Skeletal muscle tissue (tissue), 4 donors: Measurements from ENCODE around the gene ABCC10. TPM values are rescaled to one million over a fixed set of nuclear protein-coding genes. Genes with fewer than 3 reads are reported as not detected.
"Not testable (repeated sequence)": the region's sequence is repeated elsewhere in the genome, so short reads cannot be mapped to it uniquely, and the experiment has no call there.

Experiments
- H3K27ac ChIP-seq: one replicate; pipeline ENCODE4 v1.7.0; 2013; ENCODE audit warnings: mild to moderate bottlenecking, low read depth, low read length, inconsistent platforms
- H3K27me3 ChIP-seq, 3 donors: one replicate each; pipeline ENCODE4 v1.7.0; 2013; ENCODE audit warnings: low read length in 3 of 3; ENCODE audit not compliant: control insufficient read depth in 3 of 3, insufficient read depth in 3 of 3
- H3K36me3 ChIP-seq, 3 donors: one replicate each; pipeline ENCODE4 v1.7.0; 2013; ENCODE audit warnings: low read length in 3 of 3; ENCODE audit not compliant: control insufficient read depth in 3 of 3, insufficient read depth in 3 of 3
- H3K4me1 ChIP-seq, 3 donors: one replicate each; pipeline ENCODE4 v1.7.0; 2013; ENCODE audit warnings: low read length in 3 of 3, mild to moderate bottlenecking in 3 of 3; ENCODE audit not compliant: control insufficient read depth in 3 of 3, insufficient read depth in 3 of 3
- H3K4me3 ChIP-seq, 3 donors: one replicate each; pipeline ENCODE4 v1.7.0; 2013; ENCODE audit warnings: low read length in 3 of 3
- H3K9ac ChIP-seq, 3 donors: one replicate each; pipeline ENCODE4 v1.7.0; 2013; ENCODE audit warnings: low read length in 3 of 3, mild to moderate bottlenecking in 3 of 3, moderate library complexity in 2 of 3, low read depth in 1 of 3
- H3K9me3 ChIP-seq, 3 donors: one replicate each; pipeline ENCODE4 v1.7.0; 2013; ENCODE audit warnings: low read length in 3 of 3; ENCODE audit not compliant: control insufficient read depth in 3 of 3
- total RNA-seq: library from RNA; depleted of rRNA; stranded (reverse); fragments of >200 nt; gene quantifications from one replicate; pipeline ENCODE4 v1.2.3, GENCODE V29; 2014
- donor health status: Osteomylitis.

Gene ABCC10
- total RNA-seq, 1 donor from 2014 or later = 8.9 TPM

DNA sequence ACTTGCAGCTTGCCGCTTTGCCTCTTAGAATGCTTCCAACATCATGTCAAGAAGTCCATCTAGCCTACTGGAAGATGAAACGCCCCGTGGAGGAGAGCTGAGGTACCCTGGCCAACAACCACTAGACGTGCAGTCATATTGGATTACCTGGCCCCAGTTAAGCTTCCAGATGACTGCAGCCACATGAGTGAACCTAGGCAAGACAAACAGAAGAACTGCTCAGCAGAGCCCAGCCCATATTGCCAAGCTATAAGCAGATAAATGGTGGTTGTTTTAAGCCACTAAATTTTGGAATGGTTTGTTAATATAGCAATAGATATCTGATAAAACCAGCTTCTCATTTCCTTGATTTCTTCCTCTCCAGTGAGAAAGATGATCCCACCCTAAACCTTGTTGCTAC is 32.7 kb downstream of the ABCC10 start:
- Histone ChIP-seq H3K4me3 (no peak overlapping the region), H3K36me3 (no peaks in the 10 kb centered on the region), H3K4me1 (peaks cover 3 to 4% (median 4%) of the 10 kb centered on the region in 3 donors), H3K27me3 (peaks cover 24 to 27% (median 26%) of the 10 kb centered on the region in 3 donors), H3K27ac (no peak overlapping the region), H3K9ac (no peak overlapping the region), H3K9me3 (no peaks in the 10 kb centered on the region)

DNA sequence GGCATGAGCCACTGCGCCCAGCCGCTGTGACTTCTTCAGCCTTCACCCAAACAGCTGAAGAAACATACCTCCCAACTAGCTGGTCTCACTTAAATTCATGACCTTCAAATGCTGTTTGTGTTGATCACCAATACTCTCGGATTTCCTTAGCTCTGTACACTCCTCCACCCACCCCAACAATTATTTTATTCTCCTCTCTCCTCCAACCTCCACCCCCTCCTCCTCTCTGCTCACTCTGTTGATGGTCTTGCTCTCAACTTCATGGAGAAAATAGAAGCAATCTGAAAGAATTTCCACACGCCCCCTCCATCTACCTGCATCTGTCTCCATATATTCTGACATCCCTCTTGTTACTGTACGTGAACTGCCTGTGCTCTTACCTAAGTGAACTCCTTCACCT is 34.6 kb downstream of the ABCC10 start:
- H3K4me1 ChIP-seq = no peaks in the 10 kb centered on the region
- H3K27ac ChIP-seq = no peak overlapping the region
- H3K27me3 ChIP-seq = peaks cover 14 to 15% (median 15%) of the 10 kb centered on the region in 3 donors
- no peaks in the 10 kb centered on the region for H3K9me3 ChIP-seq
- H3K9ac ChIP-seq = no peak overlapping the region
- no peaks in the 10 kb centered on the region for H3K36me3 ChIP-seq
- no peak overlapping the region for H3K4me3 ChIP-seq

DNA sequence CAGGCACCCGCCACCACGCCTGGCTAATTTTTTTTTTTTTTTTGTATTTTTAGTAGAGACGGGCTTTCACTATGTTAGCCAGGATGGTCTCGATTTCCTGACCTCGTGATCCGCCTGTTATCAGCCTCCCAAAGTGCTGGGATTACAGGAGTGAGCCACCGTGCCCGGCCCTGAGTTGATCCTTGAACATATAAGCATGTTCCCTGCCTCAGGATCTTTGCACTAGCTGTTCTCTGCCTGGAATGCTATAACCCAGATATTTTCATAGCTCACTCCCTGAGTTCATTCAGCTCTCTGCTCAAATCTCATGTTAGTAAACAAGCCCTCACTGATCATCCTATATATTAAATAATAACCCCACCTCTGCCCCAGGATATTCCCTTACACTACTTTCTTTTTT is 37.0 kb downstream of the ABCC10 start:
- Histone ChIP-seq H3K4me3 (no peak overlapping the region), H3K4me1 (no peaks in the 10 kb centered on the region), H3K36me3 (no peaks in the 10 kb centered on the region), H3K27me3 (peaks cover 11 to 21% (median 12%) of the 10 kb centered on the region in 3 donors), H3K27ac (no peak overlapping the region), H3K9ac (no peak overlapping the region), H3K9me3 (no peaks in the 10 kb centered on the region)

DNA sequence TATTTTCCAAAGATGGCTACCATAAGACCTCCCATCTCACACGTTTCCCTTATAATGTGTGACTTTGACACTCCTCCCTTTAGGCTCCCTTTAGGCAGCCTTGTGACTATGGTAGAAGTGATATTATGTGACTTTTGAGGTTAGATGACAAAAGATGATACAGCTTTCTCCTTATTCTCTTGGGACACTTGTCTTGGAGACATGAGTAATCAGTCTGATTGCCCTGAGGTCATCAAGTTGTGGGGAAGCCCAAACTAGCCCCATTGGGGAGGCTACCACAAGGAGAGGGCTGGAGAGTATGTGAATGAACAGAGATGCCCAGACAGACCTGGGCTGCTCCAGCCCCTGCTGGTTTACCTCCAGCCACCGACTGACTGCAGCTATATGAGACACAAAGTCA is 38.6 kb downstream of the ABCC10 start:
- Histone ChIP-seq H3K4me1 (no peaks in the 10 kb centered on the region), H3K27me3 (peaks cover 8 to 16% (median 12%) of the 10 kb centered on the region in 3 donors), H3K36me3 (no peaks in the 10 kb centered on the region), H3K4me3 (no peak overlapping the region), H3K9ac (no peak overlapping the region), H3K9me3 (no peaks in the 10 kb centered on the region), H3K27ac (no peak overlapping the region)

DNA sequence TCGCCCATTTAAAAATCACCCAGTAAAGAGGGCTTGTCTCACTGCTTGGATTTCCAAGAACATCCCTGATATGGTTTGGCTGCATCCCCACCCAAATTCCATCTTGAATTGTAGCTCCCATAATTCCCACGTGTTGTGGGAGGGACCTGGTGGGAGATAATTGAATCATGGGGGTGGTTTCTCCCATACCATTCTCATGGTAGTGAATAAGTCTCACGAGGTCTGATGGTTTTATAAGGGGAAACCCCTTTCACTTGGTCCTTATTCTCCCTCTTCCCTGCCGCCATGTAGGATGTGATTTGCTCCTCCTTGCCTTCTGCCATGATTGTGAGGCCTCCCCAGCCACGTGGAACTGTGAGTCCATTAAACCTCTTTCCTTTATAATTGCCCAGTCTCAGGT is 39.9 kb downstream of the ABCC10 start:
- not testable (repeated sequence) for H3K36me3 ChIP-seq, H3K4me1 ChIP-seq, H3K27ac ChIP-seq, H3K9ac ChIP-seq, H3K4me3 ChIP-seq, H3K9me3 ChIP-seq
- H3K27me3 ChIP-seq = peaks cover 5 to 16% (median 8%) of the 10 kb centered on the region in 3 donors

DNA sequence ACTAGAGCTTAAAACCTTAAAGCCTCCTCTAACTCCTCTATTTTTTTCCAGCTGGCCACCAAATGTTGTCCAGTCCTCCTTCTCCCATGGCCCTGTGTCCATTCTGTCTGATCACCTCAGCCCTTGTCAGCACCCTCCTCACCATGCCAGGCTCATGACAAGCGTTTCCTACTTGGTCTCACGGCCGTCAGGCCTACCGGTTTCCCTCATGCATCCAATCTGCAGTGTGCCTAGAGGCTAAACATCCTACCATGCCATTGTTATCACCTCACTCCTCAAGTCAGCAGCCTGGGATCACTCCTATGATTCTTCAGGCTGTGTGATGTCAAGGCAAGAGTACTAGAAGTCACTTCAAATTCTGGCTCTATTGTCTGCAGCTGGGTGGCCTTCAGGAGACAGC is 40.4 kb downstream of the ABCC10 start:
- Histone ChIP-seq H3K36me3 (no peaks in the 10 kb centered on the region), H3K27me3 (peaks cover 0 to 13% (median 8%) of the 10 kb centered on the region in 3 donors), H3K9ac (no peak overlapping the region), H3K4me3 (no peak overlapping the region), H3K9me3 (no peaks in the 10 kb centered on the region), H3K4me1 (no peaks in the 10 kb centered on the region), H3K27ac (no peak overlapping the region)

DNA sequence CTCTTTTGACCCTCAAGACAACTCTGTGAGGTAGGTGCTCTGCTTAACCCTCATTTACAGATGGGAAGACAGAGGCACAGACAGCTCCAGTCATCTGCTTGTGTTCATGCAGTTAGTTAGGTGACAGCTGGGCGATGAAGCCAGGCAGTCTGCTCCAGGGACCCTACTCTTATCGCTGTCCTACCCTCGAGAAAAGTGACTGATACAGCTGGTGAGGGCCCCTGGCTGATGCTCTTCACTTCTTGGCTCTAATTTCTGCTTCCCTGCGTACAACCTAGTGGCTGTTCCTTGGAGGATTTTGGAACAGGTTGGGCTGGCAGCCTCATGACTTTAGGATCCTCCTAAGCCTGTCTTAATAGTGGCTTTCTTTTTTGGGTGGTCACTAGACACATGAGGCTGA is 40.9 kb downstream of the ABCC10 start:
- Histone ChIP-seq H3K4me3 (no peak overlapping the region), H3K4me1 (no peaks in the 10 kb centered on the region), H3K9ac (no peak overlapping the region), H3K27me3 (peaks cover 0 to 12% (median 6%) of the 10 kb centered on the region in 3 donors), H3K36me3 (no peaks in the 10 kb centered on the region), H3K27ac (no peak overlapping the region), H3K9me3 (no peaks in the 10 kb centered on the region)

DNA sequence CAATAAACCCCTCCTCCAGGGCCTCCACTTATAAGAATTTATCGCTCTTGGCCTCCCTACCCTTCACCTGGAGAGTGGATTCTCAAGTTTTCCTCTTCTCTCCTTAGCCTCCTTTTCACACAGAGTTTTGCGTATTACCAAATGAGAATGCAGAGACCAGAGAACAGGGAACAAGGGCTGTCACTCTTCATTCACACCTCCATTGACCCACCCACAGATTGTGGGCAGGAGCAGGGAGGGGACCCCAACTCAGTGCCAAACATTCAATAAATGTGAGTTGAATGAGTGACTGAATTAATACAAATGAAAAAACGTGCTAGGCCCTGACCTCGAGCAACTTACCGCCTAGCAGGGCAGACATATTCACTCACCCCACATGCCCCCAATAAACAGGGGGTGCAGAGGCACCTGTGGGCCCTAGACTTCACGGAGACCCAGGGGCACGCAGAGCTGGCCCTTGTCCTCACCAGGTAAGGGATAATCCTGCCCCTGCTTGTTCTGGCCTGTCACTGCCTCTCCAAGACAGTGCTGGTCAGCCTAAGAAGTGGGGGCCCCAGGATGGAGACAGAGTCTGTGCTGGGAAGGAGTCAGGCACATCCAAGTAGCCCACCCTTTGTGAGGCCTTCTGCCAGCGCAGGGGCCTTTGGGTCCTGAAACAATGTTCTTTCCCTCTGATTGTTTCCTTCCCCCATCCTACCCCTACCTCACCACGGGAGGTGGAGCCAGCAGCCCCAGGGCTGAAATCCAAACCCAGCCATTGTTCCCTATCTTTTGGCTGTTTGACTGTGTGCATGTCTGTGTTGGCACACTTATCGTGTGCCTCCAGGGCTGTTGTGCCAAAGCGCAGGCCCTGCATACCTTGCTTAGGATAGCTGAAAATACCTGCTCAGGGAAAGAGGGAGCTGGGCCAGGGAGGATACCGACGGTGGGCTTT is 41.7 kb downstream of the ABCC10 start:
- Histone ChIP-seq H3K27ac (no peak overlapping the region), H3K9ac (no peak overlapping the region), H3K4me1 (no peaks in the 10 kb centered on the region), H3K4me3 (no peak overlapping the region), H3K9me3 (no peaks in the 10 kb centered on the region), H3K36me3 (no peaks in the 10 kb centered on the region), H3K27me3 (peaks cover 0 to 12% (median 3%) of the 10 kb centered on the region in 3 donors)

DNA sequence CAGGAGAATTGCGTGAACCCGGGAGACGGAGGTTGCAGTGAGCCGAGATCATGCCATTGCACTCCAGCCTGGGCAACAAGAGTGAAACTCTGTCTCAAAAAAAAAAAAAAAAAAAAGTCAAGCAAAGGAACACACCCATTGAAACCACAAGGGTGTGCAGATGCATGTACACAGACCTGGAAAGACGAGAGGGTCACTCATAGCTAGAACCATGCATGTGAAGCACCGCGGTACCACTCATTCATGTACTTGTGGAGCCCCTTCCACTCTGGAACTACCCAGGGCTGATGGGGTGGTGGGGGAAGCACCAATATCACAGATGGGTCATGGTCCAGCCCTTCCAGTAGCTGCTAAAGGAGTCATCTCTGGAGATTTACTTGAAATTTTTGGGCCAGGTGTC is 42.6 kb downstream of the ABCC10 start:
- H3K9me3 ChIP-seq = no peaks in the 10 kb centered on the region
- H3K27me3 ChIP-seq = peaks cover 0 to 12% (median 3%) of the 10 kb centered on the region in 3 donors
- no peak overlapping the region for H3K27ac ChIP-seq
- H3K4me3 ChIP-seq = no peak overlapping the region
- no peaks in the 10 kb centered on the region for H3K4me1 ChIP-seq
- no peaks in the 10 kb centered on the region for H3K36me3 ChIP-seq
- H3K9ac ChIP-seq = no peak overlapping the region

DNA sequence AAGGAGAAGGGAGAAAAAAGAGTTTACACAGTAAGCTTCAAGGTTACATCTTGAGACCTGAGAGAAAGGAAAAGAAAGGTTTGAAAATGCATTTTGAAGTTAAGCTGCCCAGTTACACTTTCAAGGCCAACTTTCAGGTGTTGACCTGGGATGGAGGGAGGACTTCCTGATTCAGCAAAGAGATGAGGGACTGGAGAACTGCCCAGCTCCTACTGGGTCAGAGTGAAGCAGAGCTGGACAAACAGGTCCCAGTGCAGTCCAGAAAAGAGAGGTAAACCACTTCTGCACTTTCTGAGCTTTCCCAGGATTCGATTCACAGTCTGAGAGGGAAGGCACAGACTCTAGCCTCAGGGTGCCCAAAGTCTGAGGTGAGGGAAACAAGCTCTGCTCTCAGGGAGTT is 44.1 kb downstream of the ABCC10 start:
- Histone ChIP-seq H3K27me3 (peaks cover 0 to 7% (median 3%) of the 10 kb centered on the region in 3 donors), H3K36me3 (no peaks in the 10 kb centered on the region), H3K9ac (no peak overlapping the region), H3K9me3 (no peaks in the 10 kb centered on the region), H3K4me1 (no peaks in the 10 kb centered on the region), H3K27ac (no peak overlapping the region), H3K4me3 (no peak overlapping the region)
